GM12878 (cell line): ENCODE data around the gene SERPINH1. TPM values are rescaled to one million over a fixed set of nuclear protein-coding genes. Genes with fewer than 3 reads are reported as not detected.

Source experiments
- polyA plus RNA-seq, 11 experiments: library from polyadenylated mRNA; depleted of rRNA in 4 of 11; unstranded in 6 of 11; stranded (reverse) in 5 of 11; fragments of >200 nt; fragmentation: Nextera tagmentation in 4 of 11; fragmentation: Illumina TruSeq in 1 of 11; extraction: Ambion mirVana in 4 of 11; extraction: Trizol in 1 of 11; gene quantifications; 1 replicate in 1 of 11; 2 replicates in 10 of 11; pipeline versions ENCODE4 v1.2.1 to v1.2.3, GENCODE V29; 2011 to 2016; ENCODE audit warnings: inconsistent platforms in 2 of 11, missing spikeins in 2 of 11, low read depth in 1 of 11
- total RNA-seq, 4 experiments: library from RNA; depleted of rRNA in 3 of 4; stranded (reverse); fragments of >200 nt in 3 of 4; fragmentation: Illumina TruSeq in 1 of 4; extraction: Trizol in 1 of 4; gene quantifications; 2 replicates each; pipeline versions ENCODE4 v1.2.1 to v1.2.3, GENCODE V29; 2013 to 2021

SERPINH1 gene
- total and polyA plus RNA-seq, 10 of the 15 experiments (the other 5 are each of a cell fraction or from before 2014, with no cell fraction given), result 0.34 to 19.8 (median 13.7) TPM

Other genes with a start within 250 kb of the SERPINH1 start
- 1.0 and 1.5 TPM in 2 replicates for gene ARRB1, start 210.6 kb upstream of the SERPINH1 start, total RNA-seq (2014; rRNA removed)
- 2.3 TPM in 2 replicates for gene ARRB1, start 210.6 kb upstream of the SERPINH1 start, total RNA-seq (2014; rRNA removed; fragmentation: Illumina TruSeq; extraction: Trizol)
- gene ARRB1, start 210.6 kb upstream of the SERPINH1 start, total RNA-seq (2021), result 2.9 and 3.0 TPM in 2 replicates
- 7.5 and 12.9 TPM in 2 replicates for gene ARRB1, start 210.6 kb upstream of the SERPINH1 start, polyA plus RNA-seq (2011; rRNA removed)
- 1.1 and 1.8 TPM in 2 replicates for gene ARRB1, start 210.6 kb upstream of the SERPINH1 start, polyA plus RNA-seq (2014; fragmentation: Illumina TruSeq; extraction: Trizol)
- gene ARRB1, start 210.6 kb upstream of the SERPINH1 start, polyA plus RNA-seq (2014; fragmentation: Nextera tagmentation; extraction: Ambion mirVana), result under 1 TPM; 0.42 TPM
- 1.6 and 1.8 TPM in 2 replicates for gene ARRB1, start 210.6 kb upstream of the SERPINH1 start, polyA plus RNA-seq (2014; rRNA removed)
- gene ARRB1, start 210.6 kb upstream of the SERPINH1 start, polyA plus RNA-seq (2016; fragmentation: Nextera tagmentation; extraction: Ambion mirVana), result under 1 TPM; 0.39 to 0.42 TPM
- 3,162 and 3,203 TPM in 2 replicates for gene RPS3, start 162.7 kb upstream of the SERPINH1 start, total RNA-seq (2014; rRNA removed)
- 4,299 and 4,364 TPM in 2 replicates for gene RPS3, start 162.7 kb upstream of the SERPINH1 start, total RNA-seq (2014; rRNA removed; fragmentation: Illumina TruSeq; extraction: Trizol)
- 4,496 and 4,555 TPM in 2 replicates for gene RPS3, start 162.7 kb upstream of the SERPINH1 start, total RNA-seq (2021)
- gene RPS3, start 162.7 kb upstream of the SERPINH1 start, polyA plus RNA-seq (2011; rRNA removed), result 4,355 and 4,741 TPM in 2 replicates
- 5,039 and 6,875 TPM in 2 replicates for gene RPS3, start 162.7 kb upstream of the SERPINH1 start, polyA plus RNA-seq (2014; fragmentation: Illumina TruSeq; extraction: Trizol)
- gene RPS3, start 162.7 kb upstream of the SERPINH1 start, polyA plus RNA-seq (2014; fragmentation: Nextera tagmentation; extraction: Ambion mirVana), result 1,000 to 10,000 TPM; 7,007 to 9,556 TPM
- 4,204 and 4,437 TPM in 2 replicates for gene RPS3, start 162.7 kb upstream of the SERPINH1 start, polyA plus RNA-seq (2014; rRNA removed)
- 1,000 to 10,000 TPM; 2,127 to 2,136 TPM for gene RPS3, start 162.7 kb upstream of the SERPINH1 start, polyA plus RNA-seq (2016; fragmentation: Nextera tagmentation; extraction: Ambion mirVana)
- gene KLHL35, start 129.1 kb upstream of the SERPINH1 start, total RNA-seq (2014; rRNA removed), result 0.34 and 0.49 TPM in 2 replicates
- not detected in 2 replicates for gene KLHL35, start 129.1 kb upstream of the SERPINH1 start, total RNA-seq (2014; rRNA removed; fragmentation: Illumina TruSeq; extraction: Trizol)
- gene KLHL35, start 129.1 kb upstream of the SERPINH1 start, total RNA-seq (2021), result 0.13 and 0.21 TPM in 2 replicates
- 0.15 TPM in 1 of 2 replicates, not detected in the other for gene KLHL35, start 129.1 kb upstream of the SERPINH1 start, polyA plus RNA-seq (2011; rRNA removed)
- gene KLHL35, start 129.1 kb upstream of the SERPINH1 start, polyA plus RNA-seq (2014; fragmentation: Illumina TruSeq; extraction: Trizol), result 0.09 TPM in 1 of 2 replicates, not detected in the other
- gene KLHL35, start 129.1 kb upstream of the SERPINH1 start, polyA plus RNA-seq (2014; fragmentation: Nextera tagmentation; extraction: Ambion mirVana), result under 1 TPM; 0.04 to 0.06 TPM
- 0.15 and 0.28 TPM in 2 replicates for gene KLHL35, start 129.1 kb upstream of the SERPINH1 start, polyA plus RNA-seq (2014; rRNA removed)
- under 1 TPM; 0.09 to 0.33 TPM for gene KLHL35, start 129.1 kb upstream of the SERPINH1 start, polyA plus RNA-seq (2016; fragmentation: Nextera tagmentation; extraction: Ambion mirVana)
- gene GDPD5, start 36.3 kb upstream of the SERPINH1 start, total RNA-seq (2014; rRNA removed), result 12.3 and 13.7 TPM in 2 replicates
- gene GDPD5, start 36.3 kb upstream of the SERPINH1 start, total RNA-seq (2014; rRNA removed; fragmentation: Illumina TruSeq; extraction: Trizol), result 6.2 and 6.3 TPM in 2 replicates
- 22.9 and 30.0 TPM in 2 replicates for gene GDPD5, start 36.3 kb upstream of the SERPINH1 start, total RNA-seq (2021)
- 3.5 and 8.0 TPM in 2 replicates for gene GDPD5, start 36.3 kb upstream of the SERPINH1 start, polyA plus RNA-seq (2011; rRNA removed)
- gene GDPD5, start 36.3 kb upstream of the SERPINH1 start, polyA plus RNA-seq (2014; fragmentation: Illumina TruSeq; extraction: Trizol), result 2.5 and 7.3 TPM in 2 replicates
- gene GDPD5, start 36.3 kb upstream of the SERPINH1 start, polyA plus RNA-seq (2014; fragmentation: Nextera tagmentation; extraction: Ambion mirVana), result under 1 TPM; 0.10 to 0.80 TPM
- 20.2 and 21.9 TPM in 2 replicates for gene GDPD5, start 36.3 kb upstream of the SERPINH1 start, polyA plus RNA-seq (2014; rRNA removed)
- 1 to 10 TPM; 1.9 to 4.2 TPM for gene GDPD5, start 36.3 kb upstream of the SERPINH1 start, polyA plus RNA-seq (2016; fragmentation: Nextera tagmentation; extraction: Ambion mirVana)
- 0.06 and 0.33 TPM in 2 replicates for gene MAP6, start 106.8 kb downstream of the SERPINH1 start, total RNA-seq (2014; rRNA removed)
- gene MAP6, start 106.8 kb downstream of the SERPINH1 start, total RNA-seq (2014; rRNA removed; fragmentation: Illumina TruSeq; extraction: Trizol), result 0.09 TPM in 2 replicates
- 0.21 TPM in 1 of 2 replicates, not detected in the other for gene MAP6, start 106.8 kb downstream of the SERPINH1 start, total RNA-seq (2021)
- gene MAP6, start 106.8 kb downstream of the SERPINH1 start, polyA plus RNA-seq (2011; rRNA removed), result not detected in 2 replicates
- gene MAP6, start 106.8 kb downstream of the SERPINH1 start, polyA plus RNA-seq (2014; fragmentation: Illumina TruSeq; extraction: Trizol), result 0.19 and 0.32 TPM in 2 replicates
- gene MAP6, start 106.8 kb downstream of the SERPINH1 start, polyA plus RNA-seq (2014; fragmentation: Nextera tagmentation; extraction: Ambion mirVana), result under 1 TPM in 1 of 2 experiments, not detected in 1; 0.11 TPM
- 0.05 and 0.14 TPM in 2 replicates for gene MAP6, start 106.8 kb downstream of the SERPINH1 start, polyA plus RNA-seq (2014; rRNA removed)
- gene MAP6, start 106.8 kb downstream of the SERPINH1 start, polyA plus RNA-seq (2016; fragmentation: Nextera tagmentation; extraction: Ambion mirVana), result not detected
- 0.05 and 0.28 TPM in 2 replicates for gene MOGAT2, start 155.6 kb downstream of the SERPINH1 start, total RNA-seq (2014; rRNA removed)
- gene MOGAT2, start 155.6 kb downstream of the SERPINH1 start, total RNA-seq (2014; rRNA removed; fragmentation: Illumina TruSeq; extraction: Trizol), result 0.18 and 0.23 TPM in 2 replicates
- 0.44 and 0.45 TPM in 2 replicates for gene MOGAT2, start 155.6 kb downstream of the SERPINH1 start, total RNA-seq (2021)
- 0.24 and 0.45 TPM in 2 replicates for gene MOGAT2, start 155.6 kb downstream of the SERPINH1 start, polyA plus RNA-seq (2011; rRNA removed)
- 0.31 and 0.32 TPM in 2 replicates for gene MOGAT2, start 155.6 kb downstream of the SERPINH1 start, polyA plus RNA-seq (2014; fragmentation: Illumina TruSeq; extraction: Trizol)
- gene MOGAT2, start 155.6 kb downstream of the SERPINH1 start, polyA plus RNA-seq (2014; fragmentation: Nextera tagmentation; extraction: Ambion mirVana), result under 1 TPM; 0.16 to 0.21 TPM
- 0.18 and 0.22 TPM in 2 replicates for gene MOGAT2, start 155.6 kb downstream of the SERPINH1 start, polyA plus RNA-seq (2014; rRNA removed)
- gene MOGAT2, start 155.6 kb downstream of the SERPINH1 start, polyA plus RNA-seq (2016; fragmentation: Nextera tagmentation; extraction: Ambion mirVana), result under 1 TPM in 1 of 2 experiments, not detected in 1; 0.15 TPM
- gene DGAT2, start 206.5 kb downstream of the SERPINH1 start, total RNA-seq (2014; rRNA removed), result 16.7 and 20.5 TPM in 2 replicates
- 12.5 and 13.0 TPM in 2 replicates for gene DGAT2, start 206.5 kb downstream of the SERPINH1 start, total RNA-seq (2014; rRNA removed; fragmentation: Illumina TruSeq; extraction: Trizol)
- 19.5 and 21.0 TPM in 2 replicates for gene DGAT2, start 206.5 kb downstream of the SERPINH1 start, total RNA-seq (2021)
- 15.2 and 25.9 TPM in 2 replicates for gene DGAT2, start 206.5 kb downstream of the SERPINH1 start, polyA plus RNA-seq (2011; rRNA removed)
- 17.0 and 23.0 TPM in 2 replicates for gene DGAT2, start 206.5 kb downstream of the SERPINH1 start, polyA plus RNA-seq (2014; fragmentation: Illumina TruSeq; extraction: Trizol)
- gene DGAT2, start 206.5 kb downstream of the SERPINH1 start, polyA plus RNA-seq (2014; fragmentation: Nextera tagmentation; extraction: Ambion mirVana), result 1 to 10 TPM; 5.1 to 5.5 TPM
- 20.2 and 20.5 TPM in 2 replicates for gene DGAT2, start 206.5 kb downstream of the SERPINH1 start, polyA plus RNA-seq (2014; rRNA removed)
- 10 to 100 TPM; 17.2 to 17.9 TPM for gene DGAT2, start 206.5 kb downstream of the SERPINH1 start, polyA plus RNA-seq (2016; fragmentation: Nextera tagmentation; extraction: Ambion mirVana)